Measurements from ENCODE around the gene CLTA.
"Not testable (repeated sequence)": the region's sequence is repeated elsewhere in the genome, so short reads cannot be mapped to it uniquely, and the experiment has no call there.

The CLTA gene

GRCh38 chr9:36158917-36159316 is 31.8 kb upstream of the CLTA start:
- no peak for DNase-seq (ENCODE audit: low spot score)

- DNase-seq (ENCODE audit: low spot score), result not testable (repeated sequence)
Observed at GRCh38 chr9:36159509-36159908, 31.2 kb upstream of the CLTA start.

- DNase-seq (ENCODE audit: low spot score), result not testable (repeated sequence)
Observed at GRCh38 chr9:36160126-36160525, 30.6 kb upstream of the CLTA start.

GRCh38 chr9:36161187-36161586 is 29.5 kb upstream of the CLTA start:
- DNase-seq (ENCODE audit: low spot score), result no peak

GRCh38 chr9:36162211-36162738 is 28.4 kb upstream of the CLTA start:
- no peak for DNase-seq (ENCODE audit: low spot score)

GRCh38 chr9:36163049-36163785 is 27.5 kb upstream of the CLTA start:
- no peak for DNase-seq (ENCODE audit: low spot score)

- DNase-seq (ENCODE audit: low spot score), result no peak
Observed at GRCh38 chr9:36163786-36164170, 26.9 kb upstream of the CLTA start.

GRCh38 chr9:36164372-36164771 is 26.3 kb upstream of the CLTA start:
- DNase-seq (ENCODE audit: low spot score), result no peak

- no peak for DNase-seq (ENCODE audit: low spot score)
Observed at GRCh38 chr9:36164989-36165388, 25.7 kb upstream of the CLTA start.

GRCh38 chr9:36165826-36166167 is 24.9 kb upstream of the CLTA start:
- no peak for DNase-seq (ENCODE audit: low spot score)

- peak; percentile 84 for DNase-seq (ENCODE audit: low spot score)
Observed at GRCh38 chr9:36166168-36166927, 24.4 kb upstream of the CLTA start.

GRCh38 chr9:36169166-36169565 is 21.6 kb upstream of the CLTA start, which contains the start of gene CCIN:
Gene CCIN (plus strand): TSS chr9:36169388. CDS start chr9:36169503, 115 bp downstream.
- no peak for DNase-seq (ENCODE audit: low spot score)

- DNase-seq (ENCODE audit: low spot score), result no peak
Observed at GRCh38 chr9:36169708-36170107, 21.0 kb upstream of the CLTA start.

- no peak for DNase-seq (ENCODE audit: low spot score)
Observed at GRCh38 chr9:36170531-36170930, 20.2 kb upstream of the CLTA start.

GRCh38 chr9:36173861-36174260 is 16.9 kb upstream of the CLTA start:
- DNase-seq (ENCODE audit: low spot score), result no peak

GRCh38 chr9:36174271-36174670 is 16.4 kb upstream of the CLTA start:
- DNase-seq (ENCODE audit: low spot score), result no peak

- no peak for DNase-seq (ENCODE audit: low spot score)
Observed at GRCh38 chr9:36174731-36175130, 16.0 kb upstream of the CLTA start.

GRCh38 chr9:36175209-36175608 is 15.5 kb upstream of the CLTA start:
- not testable (repeated sequence) for DNase-seq (ENCODE audit: low spot score)

- not testable (repeated sequence) for DNase-seq (ENCODE audit: low spot score)
Observed at GRCh38 chr9:36176496-36176895, 14.2 kb upstream of the CLTA start.

GRCh38 chr9:36177571-36177970 is 13.2 kb upstream of the CLTA start:
- no peak for DNase-seq (ENCODE audit: low spot score)

GRCh38 chr9:36180243-36180642 is 10.5 kb upstream of the CLTA start:
- not testable (repeated sequence) for DNase-seq (ENCODE audit: low spot score)

- no peak for DNase-seq (ENCODE audit: low spot score)
Observed at GRCh38 chr9:36187414-36187813, 3.3 kb upstream of the CLTA start.

GRCh38 chr9:36188212-36188611 is 2.5 kb upstream of the CLTA start:
- no peak for DNase-seq (ENCODE audit: low spot score)

All from CD4-positive, alpha-beta T cell treated with Interleukin-15 for 4 hours (primary cell).